WTC11 (cell line): ENCODE measurements around the gene PINK1. TPM values are rescaled to one million over a fixed set of nuclear protein-coding genes. Genes with fewer than 3 reads are reported as not detected.

Source experiments
- ATAC-seq: fragments of 200-7000 bp; cut with Tn5 transposase; 2 replicates; pipeline ENCODE4 v1.10.0; 2021; ENCODE audit warnings: mild to moderate bottlenecking, moderate library complexity
- CTCF ChIA-PET: fragments of 300-600 bp; sonication (Branson Sonifier 250); formaldehyde crosslinking; loops from one replicate; lab custom pipeline; 2021; ENCODE audit warnings: antibody characterized with exemption; lab: Charles Lee
- POLR2A ChIA-PET: fragments of 350-600 bp; sonication (Branson Sonifier 250); formaldehyde crosslinking; loops from one replicate; lab custom pipeline; 2021; ENCODE audit warnings: antibody characterized with exemption; lab: Charles Lee
- DNase-seq: peaks from one replicate; pipeline ENCODE4 v3.0.0; 2021; ENCODE audit warnings: low spot score
- H3K27ac Mint-ChIP-seq: 2 replicates; pipeline ENCODE4 v1.8.0; 2021; ENCODE audit warnings: mixed read lengths
- H3K27me3 Mint-ChIP-seq: 2 replicates; pipeline ENCODE4 v1.8.0; 2021; ENCODE audit warnings: low read depth, mild to moderate bottlenecking, moderate library complexity, mixed read lengths
- H3K36me3 Mint-ChIP-seq: 2 replicates; pipeline ENCODE4 v1.8.0; 2021; ENCODE audit warnings: mixed read lengths
- H3K4me1 Mint-ChIP-seq: 2 replicates; pipeline ENCODE4 v1.8.0; 2022; ENCODE audit warnings: mixed read lengths
- H3K4me3 Mint-ChIP-seq: 2 replicates; pipeline ENCODE4 v1.8.0; 2021; ENCODE audit warnings: mild to moderate bottlenecking, moderate library complexity, mixed read lengths
- H3K9me3 Mint-ChIP-seq: 2 replicates; pipeline ENCODE4 v1.8.0; 2021; ENCODE audit warnings: mixed read lengths
- AFF4 ChIP-seq: sonication (generic); formaldehyde crosslinking; IDR thresholded peaks from 2 replicates; pipeline ENCODE4 v1.8.1; 2023; ENCODE audit warnings: mild to moderate bottlenecking, missing genetic modification reagents, borderline replicate concordance
- AR ChIP-seq: fragments of 250-450 bp; sonication (Bioruptor Pico); IDR thresholded peaks from 2 replicates; pipeline ENCODE4 v1.9.0; 2021; ENCODE audit warnings: mild to moderate bottlenecking
- ATF1 ChIP-seq: sonication (generic); formaldehyde crosslinking; IDR thresholded peaks from 2 replicates; pipeline ENCODE4 v1.8.1; 2023; ENCODE audit warnings: mild to moderate bottlenecking, moderate library complexity, missing genetic modification reagents
- CREB1 ChIP-seq: sonication (generic); formaldehyde crosslinking; IDR thresholded peaks from 2 replicates; pipeline ENCODE4 v1.8.0; 2023; ENCODE audit warnings: mild to moderate bottlenecking, missing genetic modification reagents
- FOXP1 ChIP-seq: sonication (generic); formaldehyde crosslinking; IDR thresholded peaks from 2 replicates; pipeline ENCODE4 v1.8.0; 2022; ENCODE audit warnings: missing genetic modification reagents, mild to moderate bottlenecking, moderate library complexity, borderline replicate concordance
- GABPB1 ChIP-seq: sonication (generic); formaldehyde crosslinking; IDR thresholded peaks from 2 replicates; pipeline ENCODE4 v1.8.1; 2023; ENCODE audit warnings: mild to moderate bottlenecking, missing genetic modification reagents
- IRF2 ChIP-seq: sonication (generic); formaldehyde crosslinking; IDR thresholded peaks from 2 replicates; pipeline ENCODE4 v1.8.0; 2022; ENCODE audit warnings: low read depth, missing genetic modification reagents, borderline replicate concordance
- JAZF1 ChIP-seq: fragments of 250-450 bp; sonication (Bioruptor Pico); IDR thresholded peaks from 2 replicates; pipeline ENCODE4 v1.9.0; 2021; ENCODE audit warnings: moderate library complexity, mild to moderate bottlenecking, inconsistent platforms
- MAX ChIP-seq: sonication (generic); formaldehyde crosslinking; IDR thresholded peaks from 2 replicates; pipeline ENCODE4 v1.8.0; 2022; ENCODE audit warnings: mild to moderate bottlenecking, missing genetic modification reagents
- MLX ChIP-seq: sonication (generic); formaldehyde crosslinking; IDR thresholded peaks from 2 replicates; pipeline ENCODE4 v1.8.1; 2023; ENCODE audit warnings: mild to moderate bottlenecking, missing genetic modification reagents, moderate library complexity
- MYBL2 ChIP-seq: sonication (generic); formaldehyde crosslinking; IDR thresholded peaks from 2 replicates; pipeline ENCODE4 v1.8.1; 2023; ENCODE audit warnings: mild to moderate bottlenecking, moderate library complexity, missing genetic modification reagents
- NFE2L1 ChIP-seq: sonication (generic); formaldehyde crosslinking; IDR thresholded peaks from 2 replicates; pipeline ENCODE4 v1.8.1; 2023; ENCODE audit warnings: missing genetic modification reagents
- NFYB ChIP-seq: sonication (generic); formaldehyde crosslinking; conservative IDR thresholded peaks from 2 replicates; pipeline ENCODE4 v1.8.0; 2022; ENCODE audit warnings: low read depth, missing genetic modification reagents
- NR2C2 ChIP-seq: sonication (generic); formaldehyde crosslinking; IDR thresholded peaks from 2 replicates; pipeline ENCODE4 v1.8.0; 2022; ENCODE audit warnings: mild to moderate bottlenecking, missing genetic modification reagents
- NR3C1 ChIP-seq: sonication (generic); formaldehyde crosslinking; conservative IDR thresholded peaks from 2 replicates; pipeline ENCODE4 v1.8.1; 2023; ENCODE audit warnings: low read depth, mild to moderate bottlenecking, missing genetic modification reagents
- OVOL2 ChIP-seq: fragments of 250-450 bp; sonication (Bioruptor Pico); IDR thresholded peaks from 2 replicates; pipeline ENCODE4 v1.9.0; 2021; ENCODE audit warnings: mild to moderate bottlenecking, borderline replicate concordance
- PRDM15 ChIP-seq: sonication (generic); formaldehyde crosslinking; IDR thresholded peaks from 2 replicates; pipeline ENCODE4 v1.8.0; 2022; ENCODE audit warnings: missing genetic modification reagents
- SOX15 ChIP-seq: fragments of 250-450 bp; sonication (Bioruptor Pico); IDR thresholded peaks from 2 replicates; pipeline ENCODE4 v1.9.0; 2021; ENCODE audit warnings: mild to moderate bottlenecking
- USF1 ChIP-seq: sonication (generic); formaldehyde crosslinking; IDR thresholded peaks from 2 replicates; pipeline ENCODE4 v1.8.0; 2022; ENCODE audit warnings: mild to moderate bottlenecking, missing genetic modification reagents
- ZNF121 ChIP-seq: sonication (generic); formaldehyde crosslinking; IDR thresholded peaks from 2 replicates; pipeline ENCODE4 v1.8.0; 2023; ENCODE audit warnings: missing genetic modification reagents
- ZNF317 ChIP-seq: sonication (generic); formaldehyde crosslinking; IDR thresholded peaks from 2 replicates; pipeline ENCODE4 v1.8.1; 2023; ENCODE audit warnings: low read depth, mild to moderate bottlenecking, moderate library complexity, missing genetic modification reagents, borderline replicate concordance
- total RNA-seq: library from RNA; stranded (reverse); gene quantifications from 3 replicates; pipeline ENCODE4 v1.2.3, GENCODE V29; 2021

PINK1 gene
- total RNA-seq, 1 experiment from 2014 or later, result 47.7 TPM

GRCh38 chr1:20618550-20618949, 14.7 kb upstream of the PINK1 start:
- DNase-seq (no peak), ATAC-seq (no peak)
- TF ChIP-seq SOX15, result no peak
- no peak for TF ChIP-seq ATF1 (CRISPR knock-in tag)
- no peak for TF ChIP-seq ZNF121
- TF ChIP-seq JAZF1 (CRISPR knock-in tag), result no peak
- TF ChIP-seq NR3C1 (CRISPR knock-in tag), result no peak
- no peak for TF ChIP-seq AFF4 (CRISPR knock-in tag)
- TF ChIP-seq AR, result no peak
- TF ChIP-seq NFYB (CRISPR knock-in tag), result no peak
- TF ChIP-seq MYBL2 (CRISPR knock-in tag), result no peak
- no peak for TF ChIP-seq CREB1 (CRISPR knock-in tag)
- TF ChIP-seq NR2C2 (CRISPR knock-in tag), result no peak
- no peak for TF ChIP-seq GABPB1
- no peak for TF ChIP-seq FOXP1
- TF ChIP-seq NFE2L1 (CRISPR knock-in tag), result no peak
- no peak for TF ChIP-seq ZNF317
- TF ChIP-seq MLX (CRISPR knock-in tag), result no peak
- Mint-ChIP-seq H3K27ac (no peak overlapping the region), H3K36me3 (no peaks in the 10 kb centered on the region), H3K4me1 (peaks cover 21% of the 10 kb centered on the region), H3K4me3 (no peak overlapping the region), H3K9me3 (no peaks in the 10 kb centered on the region), H3K27me3 (no peaks in the 10 kb centered on the region)
- POLR2A ChIA-PET, result no interaction called here
- CTCF ChIA-PET, result interaction anchor here (1.0 to 1.6 kb wide), 2 partner anchors 15 to 44 kb away, joined by 4 to 5 read pairs; no protein-coding TSS in a partner anchor

- H3K27me3 Mint-ChIP-seq, result no peaks in the 10 kb centered on the region
- POLR2A ChIA-PET, result no interaction called here
- H3K4me1 Mint-ChIP-seq, result peaks cover 24% of the 10 kb centered on the region
- CTCF ChIA-PET, result no interaction called here
- ATAC-seq (no peak), DNase-seq (no peak)
- peaks cover 5% of the 10 kb centered on the region for H3K9me3 Mint-ChIP-seq
- H3K4me3 Mint-ChIP-seq, result no peak overlapping the region
- TF ChIP-seq USF1 (CRISPR knock-in tag), result no peak
- no peak for TF ChIP-seq IRF2 (CRISPR knock-in tag)
- no peak for TF ChIP-seq SOX15
- no peak for TF ChIP-seq MAX (CRISPR knock-in tag)
- TF ChIP-seq PRDM15 (CRISPR knock-in tag), result no peak
- no peak for TF ChIP-seq OVOL2
- H3K27ac Mint-ChIP-seq, result no peak overlapping the region
- H3K36me3 Mint-ChIP-seq, result 0 out of 2 replicates have a peak, but pooled peaks cover 3% of the 10 kb centered on the region
These were observed 13.3 kb upstream of the PINK1 start for GRCh38 chr1:20619999-20620398.
